ENCODE data around the gene ZHX3. TPM values are rescaled to one million over a fixed set of nuclear protein-coding genes. Genes with fewer than 3 reads are reported as not detected.

ZHX3 gene
- total and polyA plus RNA-seq, 9 of the 15 experiments (the other 6 are each of a cell fraction or from before 2014, with no cell fraction given) = 0.80 to 14.6 (median 4.9) TPM

- TF ChIP-seq MNT (conservative IDR thresholded peaks at IDR 0.05) (no peak), FIP1L1 (IDR thresholded peaks at IDR 0.05; ENCODE audit: low read depth, low read length, poor library complexity, severe bottlenecking) (no peak), MBD1 (CRISPR knock-in tag; IDR thresholded peaks at IDR 0.05) (no peak), MGA (IDR thresholded peaks at IDR 0.05) (no peak), KDM2B (CRISPR knock-in tag; IDR thresholded peaks at IDR 0.05) (no peak), RNF219 (CRISPR knock-in tag; IDR thresholded peaks at IDR 0.05) (no peak)
Observed at GRCh38 chr20:41366546-41367392, 49.2 kb upstream of the ZHX3 start, which contains the start of gene EMILIN3 (continued).
